A673 (cell line): ENCODE measurements around the gene PPP1R26.

Experiments
- EZH2 ChIP-seq: fragments of 200-600 bp; sonication (generic); IDR thresholded peaks from 2 replicates; pipeline ENCODE4 v1.6.1; 2017; ENCODE audit warnings: borderline replicate concordance, low read depth, mild to moderate bottlenecking, mixed read lengths, antibody characterized with exemption, low read length; ENCODE audit not compliant: poor library complexity, severe bottlenecking
- TF ChIP-seq, protein P1 (sequence below): fragments of 300-800, 200-600 bp; sonication (generic); conservative IDR thresholded peaks from 2 replicates; pipeline ENCODE4 v1.5.1; 2017; ENCODE audit warnings: low read depth, mild to moderate bottlenecking, antibody characterized with exemption, low read length, moderate library complexity, mixed read lengths

DNA sequence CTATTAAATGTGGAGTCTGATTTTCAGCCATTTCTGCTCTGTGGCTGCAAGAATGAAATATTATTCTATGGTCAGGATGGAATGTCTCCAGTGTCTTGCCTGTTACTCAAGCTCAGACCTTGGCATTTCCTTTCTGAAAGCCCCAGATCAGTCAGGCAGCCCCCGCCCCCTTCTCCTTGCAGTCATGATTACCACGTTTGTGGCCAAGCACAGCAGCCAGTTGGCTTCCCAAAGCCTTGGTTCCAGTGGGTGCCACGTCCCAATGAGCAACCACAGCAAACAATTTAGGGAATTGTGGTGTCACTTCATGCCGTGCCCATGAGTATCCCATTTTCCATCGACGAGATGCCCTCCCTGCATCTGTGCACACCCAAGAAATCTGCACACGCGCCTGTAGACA lies 56.6 kb downstream of the PPP1R26 start:
- TF ChIP-seq, protein P1, sequence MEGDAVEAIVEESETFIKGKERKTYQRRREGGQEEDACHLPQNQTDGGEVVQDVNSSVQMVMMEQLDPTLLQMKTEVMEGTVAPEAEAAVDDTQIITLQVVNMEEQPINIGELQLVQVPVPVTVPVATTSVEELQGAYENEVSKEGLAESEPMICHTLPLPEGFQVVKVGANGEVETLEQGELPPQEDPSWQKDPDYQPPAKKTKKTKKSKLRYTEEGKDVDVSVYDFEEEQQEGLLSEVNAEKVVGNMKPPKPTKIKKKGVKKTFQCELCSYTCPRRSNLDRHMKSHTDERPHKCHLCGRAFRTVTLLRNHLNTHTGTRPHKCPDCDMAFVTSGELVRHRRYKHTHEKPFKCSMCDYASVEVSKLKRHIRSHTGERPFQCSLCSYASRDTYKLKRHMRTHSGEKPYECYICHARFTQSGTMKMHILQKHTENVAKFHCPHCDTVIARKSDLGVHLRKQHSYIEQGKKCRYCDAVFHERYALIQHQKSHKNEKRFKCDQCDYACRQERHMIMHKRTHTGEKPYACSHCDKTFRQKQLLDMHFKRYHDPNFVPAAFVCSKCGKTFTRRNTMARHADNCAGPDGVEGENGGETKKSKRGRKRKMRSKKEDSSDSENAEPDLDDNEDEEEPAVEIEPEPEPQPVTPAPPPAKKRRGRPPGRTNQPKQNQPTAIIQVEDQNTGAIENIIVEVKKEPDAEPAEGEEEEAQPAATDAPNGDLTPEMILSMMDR, result no peak
- TF ChIP-seq EZH2, result no peak
